Ovary (tissue), 3 donors: ENCODE results near the gene MYBPC1.

Experiments used
- POLR2A ChIP-seq: fragments of 450-650 bp; IDR thresholded peaks from one replicate; pipeline ENCODE4 v1.6.1; 2017; ENCODE audit warnings: antibody characterized with exemption, mild to moderate bottlenecking, moderate library complexity
- TF ChIP-seq, protein P1 (sequence below), 3 donors: fragments of 450-650 bp in 2 of 3; fragments of 200-600 bp in 1 of 3; IDR thresholded peaks; one replicate each; pipeline versions ENCODE4 v1.5.1 to v1.8.0; 2016 to 2022; ENCODE audit warnings: antibody characterized with exemption in 3 of 3, mild to moderate bottlenecking in 1 of 3
- donor health status: DM: no; HTN: no; CAD: no.

DNA sequence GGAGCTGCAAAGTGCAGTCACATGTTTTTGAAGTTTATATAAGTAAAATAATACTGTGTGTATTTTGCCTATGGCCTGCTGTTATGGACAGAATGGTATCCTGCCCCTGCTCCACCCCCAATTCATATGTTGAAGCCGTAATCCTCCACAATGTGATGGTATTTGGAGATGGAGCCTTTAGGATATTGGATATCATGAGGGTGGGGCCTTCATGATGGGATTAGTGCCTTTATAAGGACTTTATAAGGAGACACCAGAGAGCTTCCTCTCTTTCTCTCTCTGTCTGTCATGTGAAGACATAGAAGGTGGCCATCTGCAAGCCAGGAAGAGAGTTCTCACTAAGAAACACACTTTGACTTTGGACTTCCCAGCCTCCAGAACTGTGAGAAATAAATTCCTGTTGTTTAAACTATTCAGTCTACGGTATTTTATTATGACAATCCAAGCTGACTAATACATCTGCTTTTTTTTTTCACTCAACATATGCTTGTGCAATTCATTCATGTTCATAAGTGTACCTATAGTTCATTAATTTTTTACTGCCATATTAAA lies 99.6 kb downstream of the MYBPC1 start:
- TF ChIP-seq, protein P1, sequence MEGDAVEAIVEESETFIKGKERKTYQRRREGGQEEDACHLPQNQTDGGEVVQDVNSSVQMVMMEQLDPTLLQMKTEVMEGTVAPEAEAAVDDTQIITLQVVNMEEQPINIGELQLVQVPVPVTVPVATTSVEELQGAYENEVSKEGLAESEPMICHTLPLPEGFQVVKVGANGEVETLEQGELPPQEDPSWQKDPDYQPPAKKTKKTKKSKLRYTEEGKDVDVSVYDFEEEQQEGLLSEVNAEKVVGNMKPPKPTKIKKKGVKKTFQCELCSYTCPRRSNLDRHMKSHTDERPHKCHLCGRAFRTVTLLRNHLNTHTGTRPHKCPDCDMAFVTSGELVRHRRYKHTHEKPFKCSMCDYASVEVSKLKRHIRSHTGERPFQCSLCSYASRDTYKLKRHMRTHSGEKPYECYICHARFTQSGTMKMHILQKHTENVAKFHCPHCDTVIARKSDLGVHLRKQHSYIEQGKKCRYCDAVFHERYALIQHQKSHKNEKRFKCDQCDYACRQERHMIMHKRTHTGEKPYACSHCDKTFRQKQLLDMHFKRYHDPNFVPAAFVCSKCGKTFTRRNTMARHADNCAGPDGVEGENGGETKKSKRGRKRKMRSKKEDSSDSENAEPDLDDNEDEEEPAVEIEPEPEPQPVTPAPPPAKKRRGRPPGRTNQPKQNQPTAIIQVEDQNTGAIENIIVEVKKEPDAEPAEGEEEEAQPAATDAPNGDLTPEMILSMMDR (IDR thresholded peaks at IDR 0.05): no peak
- no peak for TF ChIP-seq POLR2A
